GM19455 (cell line): ENCODE results near the gene ZFYVE28.

Experiments
- ATAC-seq: cut with Tn5 transposase; IDR thresholded peaks from one replicate; pipeline ENCODE4 v1.9.1; 2021; ENCODE audit not compliant: unreplicated experiment

Gene ZFYVE28

DNA sequence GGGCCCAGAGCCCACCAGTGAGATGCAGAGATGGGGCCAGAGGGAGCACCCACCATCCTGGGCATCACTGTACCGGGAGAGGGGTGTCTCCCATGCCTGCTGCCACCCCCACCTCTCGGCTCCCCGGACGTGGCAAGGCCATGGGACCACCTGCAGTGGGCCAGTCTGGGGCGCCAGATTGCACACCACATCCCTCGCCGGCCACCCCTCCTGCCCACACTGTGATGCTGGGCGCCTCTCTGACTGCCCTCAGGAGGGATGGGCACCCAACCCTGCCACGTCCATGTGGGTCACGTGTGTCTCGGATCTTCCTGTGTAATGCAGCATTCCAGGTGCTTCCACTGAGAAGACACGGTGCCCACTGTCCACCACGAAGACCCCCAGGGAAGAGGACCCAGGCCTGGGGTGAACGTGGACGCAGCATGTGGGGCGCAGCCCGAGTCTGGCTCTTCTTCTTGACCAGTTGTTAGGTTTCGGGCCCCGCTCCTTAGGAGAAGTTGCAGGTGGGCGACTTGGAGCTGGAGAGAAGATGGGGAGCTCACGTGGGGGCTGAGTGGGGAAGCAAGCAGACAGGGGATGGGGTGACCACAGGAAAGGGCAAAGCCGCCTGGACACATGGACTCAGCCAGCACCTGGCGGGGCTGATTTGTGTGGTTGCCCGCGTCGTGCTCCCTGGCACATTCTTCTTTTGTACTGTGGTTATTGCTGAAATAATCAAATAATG lies 47.7 kb downstream of the ZFYVE28 start:
- no peak for ATAC-seq

DNA sequence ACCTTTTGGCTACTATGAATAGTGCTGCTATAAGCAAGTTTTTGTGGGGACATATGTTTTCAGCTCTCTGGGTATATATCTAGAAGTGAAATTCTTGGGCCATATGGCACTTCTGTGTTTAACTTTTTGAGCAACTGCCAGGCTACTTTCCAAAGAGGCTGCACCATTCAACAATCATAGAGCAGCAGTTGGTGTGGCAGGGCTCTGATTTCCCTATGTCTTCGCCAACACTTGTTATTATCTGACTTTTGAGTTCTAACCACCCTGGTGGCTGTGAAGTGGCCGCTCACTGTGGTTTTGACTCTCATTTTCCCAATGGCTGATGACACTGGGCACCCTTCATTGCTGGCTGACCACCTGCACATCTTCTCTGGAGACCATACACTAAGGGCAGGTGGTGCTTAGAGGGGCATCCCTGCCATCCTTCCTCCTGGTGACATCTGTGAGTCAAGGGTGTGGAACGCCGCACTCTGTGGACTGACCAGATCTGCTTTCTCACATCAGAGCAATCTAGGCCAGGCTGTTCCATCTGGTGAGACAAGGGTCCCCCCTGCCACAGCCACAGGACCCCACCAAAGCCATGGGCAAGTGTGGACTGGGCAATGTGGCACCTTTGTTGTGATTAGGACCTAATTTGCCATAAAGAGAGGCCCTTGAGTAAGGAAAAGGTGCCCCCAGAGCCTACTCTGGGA lies 49.6 kb downstream of the ZFYVE28 start:
- no peak for ATAC-seq

DNA sequence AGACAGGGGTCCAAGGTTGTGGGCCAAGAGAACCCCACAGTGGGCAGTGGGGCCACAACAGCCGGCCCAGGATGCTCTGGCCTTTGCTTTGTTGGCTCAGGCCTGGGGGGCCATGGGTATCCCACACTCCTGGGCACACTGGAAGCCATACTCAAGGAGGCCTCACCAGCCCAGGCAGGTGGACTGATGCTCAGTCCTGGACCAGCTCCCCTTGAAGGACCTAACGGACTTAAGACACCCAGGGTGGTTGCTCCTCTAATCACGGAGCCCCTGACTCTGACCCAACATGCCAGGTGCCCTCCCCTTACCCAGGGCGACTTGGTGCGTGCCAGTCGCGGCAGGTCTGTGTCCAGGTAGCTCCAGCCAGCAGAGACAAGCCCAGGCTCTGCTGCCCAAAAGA lies 50.8 kb downstream of the ZFYVE28 start:
- no peak for ATAC-seq

DNA sequence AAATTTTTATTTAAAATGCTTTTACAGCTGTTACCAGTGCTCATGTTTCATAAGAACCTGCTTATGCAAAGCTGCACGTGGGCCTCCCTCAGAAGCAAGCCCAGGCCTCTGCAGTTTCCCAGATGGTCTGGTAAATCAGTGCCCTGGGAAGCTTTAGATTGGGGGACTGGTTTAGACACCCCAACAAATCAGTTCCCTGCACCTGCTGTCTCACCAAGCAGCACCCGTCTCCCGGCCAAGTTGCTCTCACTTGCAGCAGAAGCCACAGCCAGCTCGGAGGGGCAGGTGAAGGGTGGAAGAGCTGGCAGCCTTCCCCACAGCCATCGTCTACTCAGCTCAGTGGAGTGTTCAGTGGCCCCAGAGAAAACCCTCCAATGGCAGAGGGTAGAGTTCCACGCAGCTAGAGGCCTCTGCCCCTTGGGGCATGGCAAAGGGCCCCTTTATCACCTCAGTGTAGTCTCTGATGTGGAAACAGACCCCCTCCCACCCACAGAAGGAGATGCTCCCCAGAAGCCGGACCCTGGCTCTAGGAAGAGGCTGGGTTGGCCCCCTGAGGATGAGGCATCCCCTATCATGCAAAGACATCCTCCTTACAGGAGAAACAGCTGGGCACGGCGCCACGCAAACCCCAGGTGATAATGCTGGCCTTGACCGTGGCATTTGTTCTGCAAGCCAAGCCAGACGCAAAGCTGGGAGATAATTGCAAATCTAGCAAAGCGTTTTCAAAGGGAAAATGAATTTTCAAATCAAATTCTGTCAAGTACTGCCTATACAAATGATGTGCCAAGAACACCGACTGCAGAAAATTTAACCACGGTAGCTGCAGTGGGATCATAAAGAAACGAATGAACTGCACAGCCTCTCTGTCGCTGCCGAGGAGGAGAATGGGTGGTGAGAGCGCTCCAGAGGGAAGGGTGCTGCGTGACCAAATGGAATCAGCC lies 51.9 kb downstream of the ZFYVE28 start:
- ATAC-seq: no peak

DNA sequence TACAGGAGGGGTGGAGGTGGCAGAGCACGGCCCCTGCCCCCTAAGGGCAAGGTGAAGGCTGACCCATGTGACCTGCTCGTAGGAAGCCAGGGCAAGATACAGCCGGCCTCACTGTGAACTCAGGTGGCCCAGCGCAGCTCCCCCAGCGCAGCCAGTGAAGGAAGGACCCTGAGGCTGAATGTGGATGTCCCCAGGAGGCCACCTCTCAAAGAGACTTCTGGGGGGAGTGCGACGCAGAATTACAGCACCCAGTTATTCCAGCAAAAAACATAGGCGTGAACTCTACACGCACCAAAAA lies 52.6 kb downstream of the ZFYVE28 start:
- ATAC-seq: no peak

DNA sequence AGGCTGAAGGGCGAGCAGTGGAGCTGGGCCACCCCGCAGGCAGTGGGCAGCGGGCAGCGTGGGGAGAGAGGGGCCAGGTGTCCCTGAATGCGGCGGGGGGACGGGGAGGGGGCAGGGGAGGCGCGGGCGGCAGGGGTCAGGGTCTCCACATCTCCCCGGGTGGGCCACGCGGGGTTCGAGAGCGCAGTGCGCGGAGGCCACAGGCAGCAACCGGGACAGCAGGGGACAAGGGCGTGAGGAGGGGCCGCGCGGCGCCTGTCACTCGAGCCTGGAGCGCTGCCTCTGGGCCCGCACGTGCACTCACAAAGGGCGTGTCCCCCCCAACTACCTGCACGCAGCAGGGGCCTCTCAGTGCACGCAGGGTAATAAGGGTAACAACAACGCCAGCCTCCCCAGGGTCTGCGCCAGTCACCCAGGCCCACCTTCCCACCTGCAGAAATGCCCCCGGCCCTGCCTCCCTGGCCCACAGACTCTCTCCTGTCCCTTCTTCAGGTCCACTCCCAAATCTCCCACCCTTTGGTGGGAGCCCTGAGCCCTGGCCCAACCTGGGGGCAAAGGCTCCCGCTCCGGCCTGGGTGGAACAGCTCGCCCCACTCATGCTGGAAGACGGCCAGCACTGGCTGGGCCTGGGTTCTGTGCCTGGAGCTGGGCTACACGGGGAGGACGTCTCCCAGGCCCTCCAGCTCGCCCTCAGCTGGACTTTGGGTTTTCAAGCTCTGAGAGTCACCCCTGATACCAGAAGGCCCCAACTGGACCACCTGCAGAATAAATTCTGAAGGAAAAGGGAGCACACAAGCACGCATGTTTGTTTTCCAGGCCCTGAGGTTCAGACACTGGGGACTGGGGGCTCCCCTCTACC lies 53.2 kb downstream of the ZFYVE28 start:
- ATAC-seq: no peak

DNA sequence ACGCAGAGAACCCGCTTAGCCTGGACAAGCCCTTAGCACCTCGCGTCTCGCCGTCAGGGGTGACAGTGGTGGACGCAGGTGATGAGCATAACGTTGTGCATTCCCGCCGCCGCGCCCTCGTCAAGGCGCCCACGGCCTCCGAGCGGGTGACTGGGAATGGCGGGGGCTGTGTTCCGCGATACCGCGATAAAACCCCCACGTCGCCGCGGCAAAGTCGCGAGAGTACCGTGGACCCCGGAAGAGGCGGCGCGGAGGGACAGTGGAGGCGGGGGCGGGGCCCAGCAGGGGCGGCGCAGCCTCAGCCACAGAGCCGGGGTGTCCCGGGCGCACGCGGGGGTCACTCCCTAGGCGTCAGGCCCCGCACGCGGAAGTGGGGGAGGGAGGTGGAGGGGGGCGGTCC lies 53.8 kb downstream of the ZFYVE28 start:
- ATAC-seq: no peak

DNA sequence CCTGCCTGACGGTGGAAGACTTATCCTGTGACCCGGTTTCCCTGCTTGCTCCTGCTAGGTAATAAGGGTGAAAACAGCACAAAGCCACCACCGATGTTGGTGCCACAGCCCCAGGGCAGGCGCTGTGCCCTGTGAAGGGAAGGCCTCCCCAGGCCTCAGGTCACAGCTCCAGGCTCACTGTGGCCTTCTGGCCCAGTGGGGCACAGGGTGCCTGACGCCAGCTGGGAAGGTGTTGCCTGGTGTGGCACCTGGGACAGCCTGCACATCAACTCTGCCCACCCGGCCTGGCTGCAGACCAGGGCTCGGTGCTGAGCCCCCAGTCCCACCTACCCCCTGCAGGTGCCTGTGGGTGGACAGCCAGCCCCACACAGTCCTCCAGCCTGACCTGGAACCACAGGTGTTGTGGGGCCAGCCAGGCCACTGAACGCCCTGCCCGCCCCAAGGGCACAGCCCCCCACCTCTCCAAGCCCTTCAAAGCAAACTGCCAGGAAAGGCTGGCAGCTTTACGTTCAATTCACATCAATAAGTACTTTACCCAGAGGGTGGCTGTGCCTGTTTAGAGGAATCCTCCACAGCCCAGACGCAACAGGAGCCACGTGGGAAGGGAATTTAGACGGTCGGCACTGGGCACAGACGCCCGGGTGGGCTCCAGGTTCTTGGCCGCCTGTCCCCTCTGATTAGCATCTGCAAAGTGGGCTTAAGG lies 54.3 kb downstream of the ZFYVE28 start:
- no peak for ATAC-seq

DNA sequence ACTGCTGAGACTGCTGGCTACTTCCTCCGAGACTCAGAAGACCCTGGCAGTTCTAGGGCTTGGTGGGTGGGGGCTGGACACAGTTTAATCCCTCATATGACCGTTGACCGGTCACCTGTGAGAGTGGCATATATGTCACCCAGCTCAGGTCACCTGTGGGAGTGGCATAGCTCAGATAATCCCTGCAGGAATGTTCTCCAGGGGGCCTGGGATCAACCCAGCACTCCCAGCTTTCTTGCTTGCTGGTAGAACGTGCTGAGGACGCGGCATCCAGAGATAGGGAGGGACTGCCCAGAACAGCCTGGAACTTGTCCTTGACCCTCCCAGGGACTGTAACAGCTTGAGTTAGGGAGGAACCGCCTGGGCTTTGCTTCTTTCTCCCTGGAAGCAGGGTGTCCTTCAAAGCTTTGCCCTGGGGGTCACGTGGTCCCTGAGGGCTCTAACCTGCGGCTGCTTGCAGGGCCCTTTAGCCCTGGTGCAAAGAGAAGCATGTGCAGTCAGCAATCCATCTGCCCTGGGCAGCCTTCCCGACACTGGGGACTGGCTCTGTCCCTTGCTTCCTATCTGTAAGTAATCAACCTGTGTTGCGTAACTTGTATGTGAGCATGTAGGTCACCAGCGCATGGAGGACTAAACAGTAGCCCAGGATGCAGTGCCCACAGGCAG lies 55.3 kb downstream of the ZFYVE28 start:
- ATAC-seq: no peak

DNA sequence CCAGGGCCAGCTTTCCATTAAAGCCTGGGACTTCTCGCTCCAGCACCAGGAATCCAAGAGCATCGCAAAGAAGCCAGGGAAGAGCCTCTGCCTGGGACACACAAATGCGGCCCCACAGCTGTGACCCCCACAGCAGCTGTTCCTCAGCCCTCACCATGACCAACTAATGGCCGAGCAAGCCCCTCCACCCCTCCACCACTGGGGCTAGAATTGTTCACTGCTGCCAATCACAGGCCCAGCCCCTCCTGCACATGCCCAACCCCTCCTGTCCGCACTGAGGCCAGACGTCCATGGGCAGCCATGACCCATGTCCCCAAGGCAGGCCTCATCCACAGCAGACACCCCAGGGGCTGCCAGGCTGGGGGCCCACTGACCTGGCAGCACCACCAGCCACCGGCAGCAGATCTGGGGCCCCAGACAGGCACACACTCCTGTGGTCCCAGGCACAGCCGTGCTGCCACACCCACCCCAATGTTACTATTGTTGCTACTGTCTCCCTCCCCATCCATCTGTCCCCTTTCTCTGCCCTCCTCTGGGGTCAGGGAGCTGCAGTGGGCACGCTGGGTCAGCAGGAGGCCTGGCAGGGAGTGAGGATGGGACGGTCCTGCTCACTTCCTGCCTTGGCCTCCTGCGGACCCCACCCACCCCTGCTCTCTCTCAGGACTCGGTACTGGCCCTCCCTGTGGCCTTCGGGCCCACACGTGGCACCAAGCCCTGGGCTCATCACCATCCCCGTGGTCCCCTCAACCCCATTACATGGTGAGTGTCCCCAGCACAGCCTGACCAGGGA lies 56.0 kb downstream of the ZFYVE28 start:
- ATAC-seq: no peak

DNA sequence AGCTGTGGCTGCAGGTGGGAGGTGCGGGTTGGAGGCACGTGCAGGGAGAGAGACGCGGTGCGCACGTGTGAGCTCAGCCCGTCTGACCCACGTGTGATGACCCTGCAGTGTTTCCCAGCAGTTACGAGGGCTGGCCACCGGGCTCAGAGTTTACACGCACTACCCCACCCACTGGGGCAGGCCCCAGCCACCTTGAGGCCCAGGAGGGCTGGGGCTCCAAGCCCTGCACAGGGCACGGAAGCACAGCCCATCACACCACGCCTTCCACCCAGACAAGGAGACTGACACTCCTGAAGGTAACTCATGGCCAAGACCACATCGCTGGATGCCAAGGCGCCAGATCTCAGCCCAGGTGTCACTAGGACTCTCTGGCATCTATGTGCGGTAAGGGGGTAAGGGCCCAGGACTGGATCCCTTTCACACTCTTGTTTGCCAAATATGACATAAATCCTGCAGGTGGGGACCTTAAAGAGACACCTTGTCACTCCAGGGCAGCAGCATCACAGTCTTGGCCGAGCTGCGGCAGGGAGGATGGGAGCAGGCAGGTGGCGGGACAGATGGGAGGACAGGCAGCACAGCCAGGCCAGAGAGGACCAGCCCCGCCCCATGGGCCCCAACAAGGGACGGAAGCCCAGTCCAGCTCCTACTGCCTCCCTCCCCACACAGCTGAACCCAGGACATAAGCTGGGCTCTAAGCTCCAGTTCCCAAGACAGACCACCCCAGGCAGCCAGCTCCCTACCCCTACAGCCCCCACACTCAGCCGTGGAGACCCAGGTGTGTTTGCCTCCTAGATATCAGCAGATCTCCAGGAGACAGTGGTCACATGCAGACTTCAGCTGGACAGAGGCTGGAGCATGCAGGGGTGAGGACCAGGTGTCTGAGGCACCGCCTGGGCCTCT lies 56.8 kb downstream of the ZFYVE28 start:
- ATAC-seq: no peak

DNA sequence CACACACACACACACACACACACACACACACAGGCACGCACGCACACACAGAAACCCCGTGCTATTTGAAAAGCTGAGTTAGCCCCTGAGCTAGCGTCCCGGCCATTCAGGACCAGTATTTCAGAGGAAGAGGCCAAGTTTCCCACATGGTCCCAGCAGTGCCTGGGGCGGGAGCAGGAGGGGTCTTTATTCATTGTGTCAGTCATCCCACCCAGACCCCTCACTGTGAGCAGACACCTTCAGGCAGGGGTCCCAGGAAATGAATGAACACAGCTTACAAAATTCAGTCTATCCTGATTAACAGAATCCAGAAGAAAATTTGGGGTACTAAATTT lies 58.1 kb downstream of the ZFYVE28 start:
- ATAC-seq: no peak

DNA sequence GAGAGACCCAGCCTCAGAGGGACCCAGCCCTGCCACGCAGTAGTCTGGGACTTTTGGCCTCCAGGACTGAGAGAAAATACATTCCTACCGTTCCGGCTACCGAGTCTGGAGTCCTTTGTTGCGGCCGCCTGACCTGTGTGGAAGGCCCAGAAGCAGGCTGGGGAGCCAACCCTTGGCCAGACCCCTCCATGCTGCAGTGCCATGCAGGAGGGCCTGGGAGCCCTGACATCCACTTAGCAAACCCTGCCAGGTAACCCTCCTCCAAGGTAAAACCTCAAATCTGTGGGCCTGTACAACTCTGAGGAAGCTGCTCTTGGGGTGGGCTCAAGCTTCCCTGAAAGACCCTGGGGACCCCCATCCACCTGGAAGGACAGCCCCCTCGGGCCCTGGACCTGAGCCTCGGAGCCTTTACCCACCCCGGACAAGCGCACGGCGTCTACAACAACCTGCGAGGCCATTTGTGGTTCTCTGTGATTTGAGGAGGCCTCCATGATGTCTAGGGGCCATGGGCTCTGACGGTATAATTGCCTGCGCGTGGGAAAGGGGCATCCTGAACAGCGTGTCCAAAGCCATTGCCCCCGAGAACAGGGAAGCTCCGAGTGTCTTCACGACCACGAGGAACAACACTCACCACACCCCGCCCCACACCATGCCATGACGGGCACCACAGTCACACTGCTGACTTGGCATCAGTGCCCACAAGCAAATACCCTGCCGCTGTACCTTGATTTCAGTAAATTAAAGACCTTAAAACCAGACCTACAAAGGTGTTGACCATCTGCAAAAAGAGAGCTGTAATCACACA lies 58.7 kb downstream of the ZFYVE28 start:
- no peak for ATAC-seq

DNA sequence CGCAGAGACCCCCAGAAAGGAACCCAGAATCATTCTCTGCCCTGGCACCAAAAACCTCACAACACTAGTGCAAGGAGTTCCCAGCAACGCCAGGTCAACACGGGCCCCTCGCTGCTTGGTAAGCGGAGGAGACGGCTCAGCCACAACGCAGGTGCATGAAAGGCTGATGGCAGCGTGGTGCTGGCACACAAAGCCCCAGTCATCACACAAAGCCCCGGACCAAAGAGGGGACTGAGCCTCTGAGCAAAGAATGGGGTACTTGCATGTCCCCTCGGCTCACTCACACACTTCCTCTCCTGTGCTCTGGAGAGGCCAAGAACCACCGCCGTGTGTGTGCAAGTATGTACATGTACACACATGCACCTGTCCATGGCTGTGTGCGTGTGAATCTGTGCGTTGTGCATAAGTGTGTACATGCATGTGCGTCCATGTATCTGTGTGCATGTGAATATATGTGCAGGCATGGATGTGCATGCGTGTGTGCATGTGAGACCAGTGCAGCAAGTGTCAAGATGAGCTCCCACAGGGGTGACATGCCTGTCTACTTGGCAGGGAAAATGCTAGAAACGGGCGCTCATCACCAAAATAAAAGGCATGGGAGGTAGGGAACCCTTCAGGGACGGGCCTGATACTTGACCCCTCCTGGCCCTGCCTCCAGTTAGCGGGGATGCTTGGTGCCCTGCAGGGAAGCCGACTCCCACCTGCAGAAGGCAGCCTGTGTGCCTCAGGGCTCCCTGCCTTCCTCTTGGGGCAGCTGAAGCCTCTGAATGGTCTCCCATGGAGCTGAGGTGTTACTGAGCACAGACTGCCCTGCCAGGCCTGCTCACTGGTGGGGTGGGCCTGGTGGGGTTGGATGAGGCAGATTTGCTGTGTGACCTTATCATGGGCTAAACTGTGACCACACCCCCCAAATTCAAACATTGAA lies 60.4 kb downstream of the ZFYVE28 start:
- ATAC-seq: no peak

DNA sequence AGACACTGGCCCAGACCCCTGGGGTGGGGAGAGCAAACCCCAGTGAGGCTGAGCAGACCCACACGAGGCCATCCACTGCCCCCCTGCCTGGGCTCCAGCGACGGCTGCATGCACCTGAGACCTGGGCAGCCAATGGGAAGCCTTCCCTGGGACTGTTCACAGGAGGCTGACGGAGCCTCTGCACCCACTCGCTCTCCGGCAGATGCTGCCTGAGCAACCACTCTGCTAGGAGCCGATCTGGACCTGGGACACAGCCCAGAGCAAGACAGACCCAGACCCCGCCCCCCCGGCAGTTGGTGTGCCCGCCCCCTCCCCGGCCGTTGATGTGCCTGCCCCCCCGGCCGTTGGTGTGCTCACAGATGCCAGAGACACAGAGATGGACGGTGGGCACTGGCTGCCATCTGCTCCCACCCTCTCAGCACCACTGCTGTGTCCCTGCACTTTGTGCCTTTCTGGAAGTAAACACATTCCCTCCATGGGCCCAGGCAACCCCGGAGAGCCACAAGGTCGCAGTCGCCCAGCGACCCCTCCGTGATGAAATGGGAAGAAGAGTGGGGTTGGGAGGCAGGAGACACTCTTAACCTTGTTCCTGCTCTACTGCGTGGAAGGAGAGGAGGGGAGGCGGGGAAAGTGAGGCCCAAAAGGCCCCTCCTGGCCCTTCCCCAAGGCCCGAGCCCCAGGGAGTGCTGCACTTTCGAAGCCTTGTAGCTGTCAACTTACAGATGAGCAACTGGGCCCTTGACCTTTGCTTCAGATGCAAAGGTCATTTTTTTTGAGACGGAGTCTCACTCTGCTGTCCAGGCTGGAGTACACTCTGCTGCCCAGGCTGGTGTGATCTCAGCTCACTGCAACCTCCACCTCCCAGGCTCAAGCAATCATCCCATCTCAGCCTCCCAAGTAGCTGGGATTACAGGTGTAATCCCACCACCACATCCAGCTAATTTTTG lies 62.0 kb downstream of the ZFYVE28 start:
- no peak for ATAC-seq
